AG09309 (cell line): ENCODE measurements around the gene GRIK4.

Experiments used
- DNase-seq: peaks from one replicate; pipeline ENCODE4 v3.0.0-alpha.2; 2010; ENCODE audit warnings: low read depth
- H3K4me3 ChIP-seq: 2 replicates; pipeline ENCODE4 v1.5.1; 2011; ENCODE audit warnings: mild to moderate bottlenecking, low read depth, low read length, moderate library complexity; ENCODE audit not compliant: control insufficient read depth
- CTCF ChIP-seq: IDR thresholded peaks from 2 replicates; pipeline ENCODE4 v1.5.1; 2011; ENCODE audit warnings: mild to moderate bottlenecking, low read depth, low read length, inconsistent platforms; ENCODE audit not compliant: insufficient read depth, control insufficient read depth; ENCODE audit errors: missing control alignments

The GRIK4 gene

GRCh38 chr11:120538707-120539106 lies 27.2 kb downstream of the GRIK4 start:
- no peak for TF ChIP-seq CTCF
- H3K4me3 ChIP-seq, result no peak overlapping the region
- DNase-seq, result no peak

GRCh38 chr11:120539667-120540369 lies 28.3 kb downstream of the GRIK4 start:
- TF ChIP-seq CTCF, result no peak
- peak; percentile 18 for DNase-seq

GRCh38 chr11:120540744-120541465 lies 29.4 kb downstream of the GRIK4 start:
- no peak overlapping the region for H3K4me3 ChIP-seq
- no peak for DNase-seq
- TF ChIP-seq CTCF, result no peak

More at GRCh38 chr11:120539667-120540369, 28.3 kb downstream of the GRIK4 start:
- no peak overlapping the region for H3K4me3 ChIP-seq

- no peak for DNase-seq
- TF ChIP-seq CTCF, result no peak
- no peak overlapping the region for H3K4me3 ChIP-seq
Observed at GRCh38 chr11:120543521-120544215, 32.1 kb downstream of the GRIK4 start.

- no peak overlapping the region for H3K4me3 ChIP-seq
- DNase-seq, result no peak
- no peak for TF ChIP-seq CTCF
Observed at GRCh38 chr11:120545813-120546212, 34.3 kb downstream of the GRIK4 start.

GRCh38 chr11:120546312-120547205 lies 35.0 kb downstream of the GRIK4 start:
- DNase-seq, result peak; percentile 88
- no peak for TF ChIP-seq CTCF

More at GRCh38 chr11:120546312-120547205, 35.0 kb downstream of the GRIK4 start:
- H3K4me3 ChIP-seq, result no peak overlapping the region
